Thyroid gland (tissue), 4 donors: ENCODE data around the gene ADAMTS9. TPM values are rescaled to one million over a fixed set of nuclear protein-coding genes. Genes with fewer than 3 reads are reported as not detected.

Source experiments
- DNase-seq, 2 donors: peaks; one replicate each; pipeline ENCODE4 v3.0.0-alpha.2; 2019
- H3K27ac ChIP-seq, 3 donors: fragments of 200-600 bp; sonication (generic); 1 replicate in 2 of 3; 2 replicates in 1 of 3; pipeline ENCODE4 v1.5.1; 2016 to 2019; ENCODE audit warnings: mild to moderate bottlenecking in 1 of 3, moderate library complexity in 1 of 3
- H3K27me3 ChIP-seq: fragments of 200-600 bp; sonication (generic); one replicate; pipeline ENCODE4 v1.5.1; 2019
- H3K36me3 ChIP-seq, 2 donors: fragments of 200-600 bp; sonication (generic); one replicate each; pipeline ENCODE4 v1.5.1; 2016 to 2019
- H3K4me1 ChIP-seq, 2 donors: fragments of 200-600 bp; sonication (generic); one replicate each; pipeline ENCODE4 v1.5.1; 2017 to 2019
- H3K4me3 ChIP-seq, 3 donors: fragments of 200-600 bp; sonication (generic); replicated peaks in 1 of 3; 1 replicate in 2 of 3; 2 replicates in 1 of 3; pipeline ENCODE4 v1.5.1; 2016; ENCODE audit warnings: mild to moderate bottlenecking in 1 of 3
- H3K9me3 ChIP-seq: fragments of 200-600 bp; sonication (generic); one replicate; pipeline ENCODE4 v1.5.1; 2017
- CTCF ChIP-seq, 6 experiments: fragments of 200-600 bp in 3 of 6; fragments of 450-650 bp in 3 of 6; sonication (generic) in 3 of 6; IDR thresholded peaks; one replicate each; pipeline ENCODE4 v1.5.1; 2016 to 2019; ENCODE audit warnings: antibody characterized with exemption in 6 of 6, mild to moderate bottlenecking in 2 of 6, inconsistent platforms in 1 of 6, moderate library complexity in 1 of 6
- POLR2A ChIP-seq, 2 donors: fragments of 450-650 bp; IDR thresholded peaks; one replicate each; pipeline ENCODE4 v1.6.1; 2017; ENCODE audit warnings: antibody characterized with exemption in 2 of 2, mild to moderate bottlenecking in 2 of 2, moderate library complexity in 1 of 2
- WGBS, 2 donors: methylation state at CpG; one replicate each; pipeline ENCODE4 v1.1.5; 2017; 5-methylcytosine and 5-hydroxymethylcytosine counted together
- intact Hi-C: fragments of 100-400 bp; cut with DNase I; formaldehyde crosslinking; loops from one replicate; pipeline ENCODE4 v1.15.1; 2023
- total RNA-seq, 4 donors: library from RNA; depleted of rRNA; stranded (reverse); fragments of >200 nt; gene quantifications; one replicate each; pipeline ENCODE4 v1.2.3, GENCODE V29; 2016

The ADAMTS9 gene
- total RNA-seq, 4 donors from 2014 or later, result 20.2 to 142 (median 74.9) TPM

DNA sequence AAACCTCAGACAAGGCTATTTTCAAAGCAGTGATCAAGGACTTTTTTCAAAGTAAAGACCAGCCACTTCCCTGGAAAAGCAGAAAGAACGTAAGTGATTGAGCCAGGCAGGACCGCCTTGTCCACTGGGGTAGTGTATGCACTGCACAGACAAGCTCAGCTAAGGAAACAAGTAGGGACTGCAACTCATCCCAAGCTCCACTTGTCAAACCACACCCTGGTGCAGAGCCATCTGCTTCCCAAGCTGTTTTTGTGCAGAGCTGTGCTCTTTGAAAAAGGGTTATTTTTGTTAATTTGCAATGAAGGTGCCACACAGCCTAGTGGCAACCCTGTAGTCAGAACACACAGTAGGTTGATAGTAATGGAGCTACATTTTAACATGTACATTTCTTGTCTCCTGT is 193.3 kb downstream of the ADAMTS9 start:
- Histone ChIP-seq H3K36me3 (no peaks in the 10 kb centered on the region), H3K27me3 (no peaks in the 10 kb centered on the region), H3K4me1 (peaks cover 0 to 5% of the 10 kb centered on the region in 2 donors), H3K27ac (no peak overlapping the region), H3K9me3 (no peaks in the 10 kb centered on the region), H3K4me3 (no peak overlapping the region)
- WGBS, 2 donors, result 89 to 91% methylated on average over 2 of the region's 2 CpGs
- intact Hi-C loops, result no loop called here
- DNase-seq, result no peak
- no peak for TF ChIP-seq POLR2A (IDR thresholded peaks at IDR 0.05)
- no peak for TF ChIP-seq CTCF (IDR thresholded peaks at IDR 0.05)

- Histone ChIP-seq H3K27me3 (no peaks in the 10 kb centered on the region), H3K4me3 (no peak overlapping the region), H3K4me1 (peaks cover 0 to 12% of the 10 kb centered on the region in 2 donors), H3K36me3 (no peaks in the 10 kb centered on the region), H3K27ac (no peak overlapping the region), H3K9me3 (no peaks in the 10 kb centered on the region)
- intact Hi-C loops, result no loop called here
- no peak for TF ChIP-seq CTCF (IDR thresholded peaks at IDR 0.05)
- TF ChIP-seq POLR2A (IDR thresholded peaks at IDR 0.05), result no peak
- 89% methylated on average over 2 of the region's 2 CpGs for WGBS, 2 donors
- DNase-seq, result no peak
These were observed 194.7 kb downstream of the ADAMTS9 start for GRCh38 chr3:64493149-64493548.

DNA sequence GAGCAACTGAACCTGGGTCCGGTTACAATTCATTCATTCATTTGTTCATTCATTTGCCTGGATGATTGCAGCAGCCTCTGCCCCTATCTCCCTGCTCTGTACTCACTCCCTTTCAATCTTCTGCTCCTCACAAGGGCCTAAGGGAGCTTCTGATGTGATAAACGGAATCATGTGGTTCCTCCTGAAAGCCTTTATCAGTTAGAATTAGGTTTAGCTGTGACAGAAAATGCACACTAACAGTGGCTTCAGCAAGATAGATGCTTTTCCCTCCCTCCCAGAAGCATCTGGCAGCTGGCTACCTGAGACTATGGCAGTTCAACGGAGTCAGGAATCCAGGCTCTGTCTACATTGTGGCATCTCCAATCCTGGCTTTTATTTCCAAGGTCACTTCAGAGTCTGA is 196.0 kb downstream of the ADAMTS9 start:
- Histone ChIP-seq H3K27me3 (no peaks in the 10 kb centered on the region), H3K4me3 (no peak overlapping the region), H3K36me3 (no peaks in the 10 kb centered on the region), H3K4me1 (peaks cover 0 to 12% of the 10 kb centered on the region in 2 donors), H3K9me3 (no peaks in the 10 kb centered on the region), H3K27ac (no peak overlapping the region)
- TF ChIP-seq CTCF (IDR thresholded peaks at IDR 0.05), result no peak
- TF ChIP-seq POLR2A (IDR thresholded peaks at IDR 0.05), result no peak
- intact Hi-C loops, result no loop called here
- WGBS, 2 donors, result 87 to 91% methylated on average over 3 of the region's 3 CpGs
- no peak for DNase-seq

DNA sequence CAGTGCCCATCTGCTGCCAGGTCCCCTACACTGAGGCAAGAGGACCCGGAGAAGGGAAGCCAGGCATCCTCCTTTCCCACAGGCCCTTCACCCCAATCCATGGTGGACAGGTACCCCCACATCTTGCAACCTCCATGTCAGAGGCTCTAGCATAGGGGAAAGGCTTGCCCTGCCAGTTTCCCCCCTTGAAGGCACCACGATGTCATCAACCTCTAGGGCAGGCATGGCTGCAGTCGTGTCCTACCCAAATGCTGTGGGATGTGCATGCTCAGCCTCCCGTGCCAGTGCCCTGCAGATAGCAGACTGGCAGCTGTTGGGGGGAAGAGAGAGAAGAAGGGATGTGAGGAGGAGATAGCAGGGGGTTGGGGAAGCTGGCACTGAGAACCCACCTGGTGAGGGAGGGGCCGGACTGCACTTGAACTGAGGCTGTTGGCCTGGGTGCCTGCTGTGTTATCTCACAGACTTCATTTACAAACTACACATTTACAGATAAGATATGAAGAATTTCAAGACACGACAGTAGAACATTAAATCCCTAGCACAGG is 197.5 kb downstream of the ADAMTS9 start:
- intact Hi-C loops, result no loop called here
- H3K4me3 ChIP-seq, result no peak overlapping the region
- peaks cover 0 to 12% of the 10 kb centered on the region in 2 donors for H3K4me1 ChIP-seq
- WGBS, 2 donors, result 92 to 98% methylated on average over 6 of the region's 6 CpGs
- no peaks in the 10 kb centered on the region for H3K27me3 ChIP-seq
- TF ChIP-seq POLR2A (IDR thresholded peaks at IDR 0.05) (no peak), CTCF (IDR thresholded peaks at IDR 0.05) (no peak)
- DNase-seq, result no peak
- H3K27ac ChIP-seq, result peak overlapping the region in 1 of 3 donors; percentile 63
- no peaks in the 10 kb centered on the region for H3K9me3 ChIP-seq
- no peaks in the 10 kb centered on the region for H3K36me3 ChIP-seq

DNA sequence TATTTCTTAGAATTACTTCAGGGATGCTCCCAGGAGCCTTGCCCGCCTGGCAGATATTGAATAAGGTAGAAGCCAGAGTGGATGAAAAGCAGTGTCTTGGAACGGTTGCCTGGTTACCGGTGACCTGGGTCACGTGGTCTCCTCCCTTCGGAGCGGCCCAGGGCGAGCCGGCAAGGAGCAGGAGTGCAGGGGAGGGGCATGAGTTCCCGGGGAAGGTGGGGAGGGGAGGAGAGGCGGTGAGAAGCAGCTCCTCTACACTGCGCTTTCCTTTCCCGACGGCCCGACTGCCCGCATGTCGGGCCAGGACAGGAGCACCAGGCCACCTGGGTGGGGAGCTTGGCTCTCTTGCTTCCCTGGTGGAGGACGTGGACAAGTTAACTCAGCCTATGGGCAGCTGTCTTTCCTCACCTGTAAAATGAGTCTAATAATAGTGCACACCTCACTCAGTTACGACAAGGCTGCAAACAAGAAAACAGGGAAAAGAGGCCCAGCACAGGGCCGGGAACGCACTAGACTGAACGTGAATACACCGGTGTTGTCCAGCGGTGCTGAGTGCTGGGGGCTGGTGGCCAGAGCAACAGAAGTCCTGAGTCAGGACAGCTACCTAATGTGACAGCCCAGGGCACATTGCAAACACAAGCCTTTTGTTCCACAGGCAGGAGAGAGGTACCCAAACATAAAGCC is 198.3 kb downstream of the ADAMTS9 start:
- Histone ChIP-seq H3K36me3 (no peaks in the 10 kb centered on the region), H3K27ac (peak overlapping the region in 2 of 3 donors; percentile 14 to 63), H3K4me3 (no peak overlapping the region), H3K4me1 (peaks cover 0 to 12% of the 10 kb centered on the region in 2 donors), H3K9me3 (no peaks in the 10 kb centered on the region), H3K27me3 (no peaks in the 10 kb centered on the region)
- intact Hi-C loops, result loop anchor here (5.0 to 10.0 kb wide), 2 partner anchors 457 to 1135 kb away; no protein-coding TSS in a partner anchor
- TF ChIP-seq CTCF (IDR thresholded peaks at IDR 0.05), result no peak
- TF ChIP-seq POLR2A (IDR thresholded peaks at IDR 0.05), result peak in 1 of 2 donors; percentile 19
- 9 to 27% methylated on average over 23 of the region's 23 CpGs for WGBS, 2 donors
- peak; percentile 93 to 94 for DNase-seq
